ENCODE measurements around the gene INS. TPM values are rescaled to one million over a fixed set of nuclear protein-coding genes. Genes with fewer than 3 reads are reported as not detected.

INS gene
- total and polyA plus RNA-seq, 2 of the 8 experiments (the other 6 are each of a cell fraction or from before 2014, with no cell fraction given): not detected

DNA sequence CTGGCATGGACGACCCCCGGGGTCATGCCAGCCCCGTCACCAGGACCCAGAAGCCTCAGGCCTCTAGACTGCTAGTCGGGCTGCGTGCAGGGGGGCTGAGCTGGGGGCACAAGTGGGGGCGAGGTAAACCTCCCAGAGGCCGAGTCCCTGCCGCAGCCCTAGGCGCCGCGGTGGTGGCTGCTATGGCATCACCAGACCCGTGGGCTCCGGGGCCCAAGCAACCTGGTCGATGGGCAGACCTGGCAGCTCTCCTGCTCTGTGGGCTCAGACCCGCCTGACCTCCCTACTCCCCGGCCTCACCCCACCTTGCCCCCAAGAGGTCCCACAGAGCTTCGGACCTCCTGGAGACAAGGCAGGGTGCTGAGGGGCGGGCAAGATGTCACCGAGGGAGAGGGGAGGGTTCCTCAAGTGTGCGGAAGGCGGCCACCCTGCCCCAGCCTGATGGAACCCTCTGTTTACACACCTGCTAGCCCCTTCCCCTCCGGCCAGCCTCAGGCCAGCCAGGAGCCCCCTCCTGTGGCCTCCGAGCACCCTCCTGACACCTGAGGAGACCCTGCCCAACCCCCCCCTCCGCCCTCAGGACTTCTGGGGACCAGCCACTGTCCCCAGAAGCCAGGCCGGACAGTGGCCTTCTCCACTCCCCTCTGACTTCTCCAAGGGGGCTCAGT, 31.2 kb downstream of the INS start (continued):
- TF ChIP-seq, protein P1, sequence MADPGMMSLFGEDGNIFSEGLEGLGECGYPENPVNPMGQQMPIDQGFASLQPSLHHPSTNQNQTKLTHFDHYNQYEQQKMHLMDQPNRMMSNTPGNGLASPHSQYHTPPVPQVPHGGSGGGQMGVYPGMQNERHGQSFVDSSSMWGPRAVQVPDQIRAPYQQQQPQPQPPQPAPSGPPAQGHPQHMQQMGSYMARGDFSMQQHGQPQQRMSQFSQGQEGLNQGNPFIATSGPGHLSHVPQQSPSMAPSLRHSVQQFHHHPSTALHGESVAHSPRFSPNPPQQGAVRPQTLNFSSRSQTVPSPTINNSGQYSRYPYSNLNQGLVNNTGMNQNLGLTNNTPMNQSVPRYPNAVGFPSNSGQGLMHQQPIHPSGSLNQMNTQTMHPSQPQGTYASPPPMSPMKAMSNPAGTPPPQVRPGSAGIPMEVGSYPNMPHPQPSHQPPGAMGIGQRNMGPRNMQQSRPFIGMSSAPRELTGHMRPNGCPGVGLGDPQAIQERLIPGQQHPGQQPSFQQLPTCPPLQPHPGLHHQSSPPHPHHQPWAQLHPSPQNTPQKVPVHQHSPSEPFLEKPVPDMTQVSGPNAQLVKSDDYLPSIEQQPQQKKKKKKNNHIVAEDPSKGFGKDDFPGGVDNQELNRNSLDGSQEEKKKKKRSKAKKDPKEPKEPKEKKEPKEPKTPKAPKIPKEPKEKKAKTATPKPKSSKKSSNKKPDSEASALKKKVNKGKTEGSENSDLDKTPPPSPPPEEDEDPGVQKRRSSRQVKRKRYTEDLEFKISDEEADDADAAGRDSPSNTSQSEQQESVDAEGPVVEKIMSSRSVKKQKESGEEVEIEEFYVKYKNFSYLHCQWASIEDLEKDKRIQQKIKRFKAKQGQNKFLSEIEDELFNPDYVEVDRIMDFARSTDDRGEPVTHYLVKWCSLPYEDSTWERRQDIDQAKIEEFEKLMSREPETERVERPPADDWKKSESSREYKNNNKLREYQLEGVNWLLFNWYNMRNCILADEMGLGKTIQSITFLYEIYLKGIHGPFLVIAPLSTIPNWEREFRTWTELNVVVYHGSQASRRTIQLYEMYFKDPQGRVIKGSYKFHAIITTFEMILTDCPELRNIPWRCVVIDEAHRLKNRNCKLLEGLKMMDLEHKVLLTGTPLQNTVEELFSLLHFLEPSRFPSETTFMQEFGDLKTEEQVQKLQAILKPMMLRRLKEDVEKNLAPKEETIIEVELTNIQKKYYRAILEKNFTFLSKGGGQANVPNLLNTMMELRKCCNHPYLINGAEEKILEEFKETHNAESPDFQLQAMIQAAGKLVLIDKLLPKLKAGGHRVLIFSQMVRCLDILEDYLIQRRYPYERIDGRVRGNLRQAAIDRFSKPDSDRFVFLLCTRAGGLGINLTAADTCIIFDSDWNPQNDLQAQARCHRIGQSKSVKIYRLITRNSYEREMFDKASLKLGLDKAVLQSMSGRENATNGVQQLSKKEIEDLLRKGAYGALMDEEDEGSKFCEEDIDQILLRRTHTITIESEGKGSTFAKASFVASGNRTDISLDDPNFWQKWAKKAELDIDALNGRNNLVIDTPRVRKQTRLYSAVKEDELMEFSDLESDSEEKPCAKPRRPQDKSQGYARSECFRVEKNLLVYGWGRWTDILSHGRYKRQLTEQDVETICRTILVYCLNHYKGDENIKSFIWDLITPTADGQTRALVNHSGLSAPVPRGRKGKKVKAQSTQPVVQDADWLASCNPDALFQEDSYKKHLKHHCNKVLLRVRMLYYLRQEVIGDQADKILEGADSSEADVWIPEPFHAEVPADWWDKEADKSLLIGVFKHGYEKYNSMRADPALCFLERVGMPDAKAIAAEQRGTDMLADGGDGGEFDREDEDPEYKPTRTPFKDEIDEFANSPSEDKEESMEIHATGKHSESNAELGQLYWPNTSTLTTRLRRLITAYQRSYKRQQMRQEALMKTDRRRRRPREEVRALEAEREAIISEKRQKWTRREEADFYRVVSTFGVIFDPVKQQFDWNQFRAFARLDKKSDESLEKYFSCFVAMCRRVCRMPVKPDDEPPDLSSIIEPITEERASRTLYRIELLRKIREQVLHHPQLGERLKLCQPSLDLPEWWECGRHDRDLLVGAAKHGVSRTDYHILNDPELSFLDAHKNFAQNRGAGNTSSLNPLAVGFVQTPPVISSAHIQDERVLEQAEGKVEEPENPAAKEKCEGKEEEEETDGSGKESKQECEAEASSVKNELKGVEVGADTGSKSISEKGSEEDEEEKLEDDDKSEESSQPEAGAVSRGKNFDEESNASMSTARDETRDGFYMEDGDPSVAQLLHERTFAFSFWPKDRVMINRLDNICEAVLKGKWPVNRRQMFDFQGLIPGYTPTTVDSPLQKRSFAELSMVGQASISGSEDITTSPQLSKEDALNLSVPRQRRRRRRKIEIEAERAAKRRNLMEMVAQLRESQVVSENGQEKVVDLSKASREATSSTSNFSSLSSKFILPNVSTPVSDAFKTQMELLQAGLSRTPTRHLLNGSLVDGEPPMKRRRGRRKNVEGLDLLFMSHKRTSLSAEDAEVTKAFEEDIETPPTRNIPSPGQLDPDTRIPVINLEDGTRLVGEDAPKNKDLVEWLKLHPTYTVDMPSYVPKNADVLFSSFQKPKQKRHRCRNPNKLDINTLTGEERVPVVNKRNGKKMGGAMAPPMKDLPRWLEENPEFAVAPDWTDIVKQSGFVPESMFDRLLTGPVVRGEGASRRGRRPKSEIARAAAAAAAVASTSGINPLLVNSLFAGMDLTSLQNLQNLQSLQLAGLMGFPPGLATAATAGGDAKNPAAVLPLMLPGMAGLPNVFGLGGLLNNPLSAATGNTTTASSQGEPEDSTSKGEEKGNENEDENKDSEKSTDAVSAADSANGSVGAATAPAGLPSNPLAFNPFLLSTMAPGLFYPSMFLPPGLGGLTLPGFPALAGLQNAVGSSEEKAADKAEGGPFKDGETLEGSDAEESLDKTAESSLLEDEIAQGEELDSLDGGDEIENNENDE (IDR thresholded peaks at IDR 0.05; ENCODE audit: insufficient replicate concordance, low read length): no peak
- no peak for TF ChIP-seq ASH2L (IDR thresholded peaks at IDR 0.05; ENCODE audit: low read length)
- TF ChIP-seq, protein P2, sequence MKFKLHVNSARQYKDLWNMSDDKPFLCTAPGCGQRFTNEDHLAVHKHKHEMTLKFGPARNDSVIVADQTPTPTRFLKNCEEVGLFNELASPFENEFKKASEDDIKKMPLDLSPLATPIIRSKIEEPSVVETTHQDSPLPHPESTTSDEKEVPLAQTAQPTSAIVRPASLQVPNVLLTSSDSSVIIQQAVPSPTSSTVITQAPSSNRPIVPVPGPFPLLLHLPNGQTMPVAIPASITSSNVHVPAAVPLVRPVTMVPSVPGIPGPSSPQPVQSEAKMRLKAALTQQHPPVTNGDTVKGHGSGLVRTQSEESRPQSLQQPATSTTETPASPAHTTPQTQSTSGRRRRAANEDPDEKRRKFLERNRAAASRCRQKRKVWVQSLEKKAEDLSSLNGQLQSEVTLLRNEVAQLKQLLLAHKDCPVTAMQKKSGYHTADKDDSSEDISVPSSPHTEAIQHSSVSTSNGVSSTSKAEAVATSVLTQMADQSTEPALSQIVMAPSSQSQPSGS (IDR thresholded peaks at IDR 0.05; ENCODE audit: low read length): no peak
- no peak for TF ChIP-seq EZH2 (IDR thresholded peaks at IDR 0.05; ENCODE audit: low read depth, low read length, severe bottlenecking)
- TF ChIP-seq CBX5 (IDR thresholded peaks at IDR 0.05; ENCODE audit: low read depth, low read length): no peak
- TF ChIP-seq CREB1 (IDR thresholded peaks at IDR 0.05): no peak

Data from H1 (cell line).